Measurements from ENCODE around the gene ZNF407. TPM values are rescaled to one million over a fixed set of nuclear protein-coding genes. Genes with fewer than 3 reads are reported as not detected.

ZNF407 gene
- total and polyA plus RNA-seq, 4 donors = 1.9 to 16.5 (median 6.6) TPM

DNA sequence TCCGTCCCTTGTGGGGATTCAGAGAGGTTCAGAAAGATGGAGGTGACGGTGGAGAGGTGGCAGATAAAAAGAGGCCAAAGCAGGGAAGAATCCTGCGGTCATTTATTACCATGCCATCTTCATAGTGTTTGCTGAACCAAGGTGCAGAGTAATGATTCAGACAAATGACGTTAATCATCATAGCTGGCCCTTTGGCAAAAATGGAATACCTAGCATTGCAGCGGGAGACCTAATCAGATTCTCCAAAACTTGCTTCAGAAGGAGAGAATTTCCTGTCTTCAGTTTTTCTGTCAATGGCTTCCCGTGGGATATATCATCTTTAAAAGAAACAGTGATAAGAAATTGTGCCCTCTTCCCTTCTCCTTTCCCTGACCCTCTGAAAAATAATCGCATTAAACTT, 435.8 kb downstream of the ZNF407 start:
- TF ChIP-seq SP1 (IDR thresholded peaks at IDR 0.05) = no peak
- TF ChIP-seq YY1 (IDR thresholded peaks at IDR 0.05) = no peak
- 94% methylated on average over 7 of the region's 7 CpGs for WGBS
- Histone ChIP-seq H3K27ac (ENCODE audit: low read depth in 1 of 2, low read length in 2 of 2) (no peak overlapping the region), H3K4me3 (ENCODE audit: low read depth in 1 of 3, low read length in 3 of 3) (no peak overlapping the region), H3K9me3 (ENCODE audit: control insufficient read depth in 4 of 4, low read length in 3 of 4) (no peaks in the 10 kb centered on the region), H3K27me3 (ENCODE audit: control insufficient read depth in 4 of 4, insufficient read depth in 4 of 4, low read length in 3 of 4) (no peaks in the 10 kb centered on the region), H3K4me1 (ENCODE audit: control insufficient read depth in 4 of 4, insufficient read depth in 4 of 4, low read length in 3 of 4) (no peaks in the 10 kb centered on the region), H3K36me3 (ENCODE audit: control insufficient read depth in 4 of 4, insufficient read depth in 3 of 4, low read depth in 1 of 4, low read length in 3 of 4) (no peaks in the 10 kb centered on the region), H3K9ac (ENCODE audit: low read depth in 1 of 2, low read length in 2 of 2) (no peak overlapping the region)
- DNase-seq (ENCODE audit: low spot score) = no peak

DNA sequence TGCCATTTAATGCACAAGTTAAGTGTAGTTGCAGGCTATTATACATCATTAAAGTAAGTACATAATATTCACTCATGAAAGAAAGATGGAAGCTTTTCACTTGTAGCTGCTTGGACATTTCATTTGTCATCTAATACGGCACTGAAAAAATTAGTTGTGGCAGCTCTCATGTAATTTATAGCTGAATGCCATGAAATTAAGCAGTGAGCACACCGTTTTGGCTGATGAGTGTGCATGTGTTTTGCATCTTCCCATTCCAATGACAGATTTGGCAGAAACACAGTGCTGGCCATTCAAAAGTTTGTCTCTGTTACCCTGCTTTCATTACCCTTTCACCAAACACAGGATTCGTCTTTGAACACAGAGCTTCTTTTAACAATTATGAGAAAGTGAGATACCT, 437.3 kb downstream of the ZNF407 start:
- Histone ChIP-seq H3K9me3 (ENCODE audit: control insufficient read depth in 4 of 4, low read length in 3 of 4) (no peaks in the 10 kb centered on the region), H3K4me3 (ENCODE audit: low read depth in 1 of 3, low read length in 3 of 3) (no peak overlapping the region), H3K4me1 (ENCODE audit: control insufficient read depth in 4 of 4, insufficient read depth in 4 of 4, low read length in 3 of 4) (no peaks in the 10 kb centered on the region), H3K27ac (ENCODE audit: low read depth in 1 of 2, low read length in 2 of 2) (no peak overlapping the region), H3K9ac (ENCODE audit: low read depth in 1 of 2, low read length in 2 of 2) (no peak overlapping the region), H3K36me3 (ENCODE audit: control insufficient read depth in 4 of 4, insufficient read depth in 3 of 4, low read depth in 1 of 4, low read length in 3 of 4) (no peaks in the 10 kb centered on the region), H3K27me3 (ENCODE audit: control insufficient read depth in 4 of 4, insufficient read depth in 4 of 4, low read length in 3 of 4) (no peaks in the 10 kb centered on the region)
- TF ChIP-seq EGR1 (IDR thresholded peaks at IDR 0.05; ENCODE audit: low read depth in 2 of 2) (no peak), GABPA (IDR thresholded peaks at IDR 0.05 in 1 of 2, conservative IDR thresholded peaks at IDR 0.05 in 1 of 2) (no peak), HNF4A (conservative IDR thresholded peaks at IDR 0.05) (no peak), RXRA (IDR thresholded peaks at IDR 0.05) (no peak), JUND (IDR thresholded peaks at IDR 0.05) (no peak), TAF1 (conservative IDR thresholded peaks at IDR 0.05) (no peak), YY1 (IDR thresholded peaks at IDR 0.05) (no peak)
- DNase-seq (ENCODE audit: low spot score) = no peak
- 84% methylated on average over 3 of the region's 3 CpGs for WGBS

GRCh38 chr18:75035928-75036327, 438.3 kb downstream of the ZNF407 start:
- no peaks in the 10 kb centered on the region for H3K36me3 ChIP-seq (ENCODE audit: control insufficient read depth in 4 of 4, insufficient read depth in 3 of 4, low read depth in 1 of 4, low read length in 3 of 4)
- H3K9me3 ChIP-seq (ENCODE audit: control insufficient read depth in 4 of 4, low read length in 3 of 4) = no peaks in the 10 kb centered on the region
- 81% methylated on average over 3 of the region's 3 CpGs for WGBS
- TF ChIP-seq RXRA (IDR thresholded peaks at IDR 0.05) = no peak
- no peak for TF ChIP-seq GABPA (IDR thresholded peaks at IDR 0.05 in 1 of 2, conservative IDR thresholded peaks at IDR 0.05 in 1 of 2)
- TF ChIP-seq, protein P1, sequence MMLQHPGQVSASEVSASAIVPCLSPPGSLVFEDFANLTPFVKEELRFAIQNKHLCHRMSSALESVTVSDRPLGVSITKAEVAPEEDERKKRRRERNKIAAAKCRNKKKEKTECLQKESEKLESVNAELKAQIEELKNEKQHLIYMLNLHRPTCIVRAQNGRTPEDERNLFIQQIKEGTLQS (IDR thresholded peaks at IDR 0.05) = no peak
- no peak for TF ChIP-seq HNF4A (conservative IDR thresholded peaks at IDR 0.05)
- no peak for TF ChIP-seq FOXA1 (IDR thresholded peaks at IDR 0.05)
- no peak for TF ChIP-seq JUND (IDR thresholded peaks at IDR 0.05)
- TF ChIP-seq MAX (IDR thresholded peaks at IDR 0.05) = no peak
- TF ChIP-seq, protein P2, sequence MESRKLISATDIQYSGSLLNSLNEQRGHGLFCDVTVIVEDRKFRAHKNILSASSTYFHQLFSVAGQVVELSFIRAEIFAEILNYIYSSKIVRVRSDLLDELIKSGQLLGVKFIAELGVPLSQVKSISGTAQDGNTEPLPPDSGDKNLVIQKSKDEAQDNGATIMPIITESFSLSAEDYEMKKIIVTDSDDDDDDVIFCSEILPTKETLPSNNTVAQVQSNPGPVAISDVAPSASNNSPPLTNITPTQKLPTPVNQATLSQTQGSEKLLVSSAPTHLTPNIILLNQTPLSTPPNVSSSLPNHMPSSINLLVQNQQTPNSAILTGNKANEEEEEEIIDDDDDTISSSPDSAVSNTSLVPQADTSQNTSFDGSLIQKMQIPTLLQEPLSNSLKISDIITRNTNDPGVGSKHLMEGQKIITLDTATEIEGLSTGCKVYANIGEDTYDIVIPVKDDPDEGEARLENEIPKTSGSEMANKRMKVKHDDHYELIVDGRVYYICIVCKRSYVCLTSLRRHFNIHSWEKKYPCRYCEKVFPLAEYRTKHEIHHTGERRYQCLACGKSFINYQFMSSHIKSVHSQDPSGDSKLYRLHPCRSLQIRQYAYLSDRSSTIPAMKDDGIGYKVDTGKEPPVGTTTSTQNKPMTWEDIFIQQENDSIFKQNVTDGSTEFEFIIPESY (IDR thresholded peaks at IDR 0.05) = no peak
- no peak for TF ChIP-seq RAD21 (IDR thresholded peaks at IDR 0.05)
- no peak for TF ChIP-seq CTCF (IDR thresholded peaks at IDR 0.05; ENCODE audit: low read depth, low read length, missing input control)
- no peak overlapping the region for H3K9ac ChIP-seq (ENCODE audit: low read depth in 1 of 2, low read length in 2 of 2)
- no peak overlapping the region for H3K4me3 ChIP-seq (ENCODE audit: low read depth in 1 of 3, low read length in 3 of 3)
- no peak overlapping the region for H3K27ac ChIP-seq (ENCODE audit: low read depth in 1 of 2, low read length in 2 of 2)
- H3K4me1 ChIP-seq (ENCODE audit: control insufficient read depth in 4 of 4, insufficient read depth in 4 of 4, low read length in 3 of 4) = no peaks in the 10 kb centered on the region
- no peaks in the 10 kb centered on the region for H3K27me3 ChIP-seq (ENCODE audit: control insufficient read depth in 4 of 4, insufficient read depth in 4 of 4, low read length in 3 of 4)
- DNase-seq (ENCODE audit: low spot score) = no peak
